Spleen (tissue), 11 donors: ENCODE data around the gene CFB. TPM values are rescaled to one million over a fixed set of nuclear protein-coding genes. Genes with fewer than 3 reads are reported as not detected.

ENCODE experiments used
- microRNA-seq, 3 donors: library from miRNA; unstranded; fragments of <30 nt; microRNA quantifications; one replicate each; pipeline versions ENCODE4 to v1.1.0, GENCODE V29; 2019 to 2020
- polyA plus RNA-seq, 3 donors: library from polyadenylated mRNA; stranded (reverse); fragments of 200-250 nt; gene quantifications; one replicate each; pipeline ENCODE4 v1.2.1, GENCODE V29; 2013
- small RNA-seq, 4 donors: library from RNA; depleted of rRNA; stranded (forward); fragments of <200 nt; gene quantifications; one replicate each; pipeline ENCODE3, GENCODE V24; 2016
- total RNA-seq, 7 donors: library from RNA; depleted of rRNA in 3 of 7; stranded (reverse); fragments of >200 nt in 3 of 7; fragmentation: NEBNext Ultra II Directional in 4 of 7; extraction: Animal tissue kit (Norgen Biotek cat#: 25700) in 4 of 7; gene quantifications; one replicate each; pipeline versions ENCODE4 v1.1.0 to v1.2.1, GENCODE V29; 2016 to 2021
- donor health status: healthy with polysubstance abuse.
- donor health status: DM: no; HTN: no; CAD: no; lungs with moderate emphysema.
- donor health status: DM: no; HTN: no; CAD: no.
- donor health status: Bipolar disorder and iron deficiency.
- donor health status: healthy.
- donor health status: DM: no; HTN: no; CAD: no.
- donor health status: DM: yes; HTN: yes; CAD: no.

Gene CFB
- total and polyA plus RNA-seq, 10 donors: 5.4 to 35.8 (median 22.6) TPM

Small RNAs within 50 kb of the gene (microRNA-seq; reads per million reads assigned to microRNA genes)
- 0 to 0.28 (median 0) reads per million in 3 donors for gene MIR1236

Small RNAs within 50 kb of the gene (small RNA-seq; reads per million reads assigned to genes)
- 0 reads per million in 4 donors for gene AL645922.1

Other genes starting within 250 kb of the CFB start
Only the 30 nearest of the 37 such genes appear.
- under 1 TPM in 2 of 7 donors, not detected in 5; 0.49 to 0.77 TPM for gene LY6G6C, start 224.3 kb upstream of the CFB start, total RNA-seq
- gene LY6G6C, start 224.3 kb upstream of the CFB start, polyA plus RNA-seq: not detected
- 10 to 100 TPM in 4 of 7 donors, 1 to 10 TPM in 3; 7.9 to 15.1 (median 10.6) TPM for gene MPIG6B, start 222.7 kb upstream of the CFB start, total RNA-seq
- gene MPIG6B, start 222.7 kb upstream of the CFB start, polyA plus RNA-seq: under 1 TPM; 0.46 to 0.61 (median 0.48) TPM
- gene DDAH2, start 216.8 kb upstream of the CFB start, total RNA-seq: 100 to 1,000 TPM in 1 of 7 donors, 10 to 100 TPM in 6; 63.0 to 116 (median 72.3) TPM
- gene DDAH2, start 216.8 kb upstream of the CFB start, polyA plus RNA-seq: 10 to 100 TPM; 67.1 to 84.7 (median 81.0) TPM
- 100 to 1,000 TPM; 296 to 392 (median 326) TPM for gene CLIC1, start 209.6 kb upstream of the CFB start, total RNA-seq
- 100 to 1,000 TPM; 321 to 447 (median 388) TPM for gene CLIC1, start 209.6 kb upstream of the CFB start, polyA plus RNA-seq
- gene MSH5, start 206.1 kb upstream of the CFB start, total RNA-seq: 10 to 100 TPM; 20.2 to 35.2 (median 27.6) TPM
- gene MSH5, start 206.1 kb upstream of the CFB start, polyA plus RNA-seq: 10 to 100 TPM; 11.2 to 26.7 (median 23.1) TPM
- 10 to 100 TPM in 1 of 7 donors, 1 to 10 TPM in 5, not detected in 1; 3.6 to 11.8 (median 5.3) TPM for gene SAPCD1, start 183.4 kb upstream of the CFB start, total RNA-seq
- gene SAPCD1, start 183.4 kb upstream of the CFB start, polyA plus RNA-seq: 10 to 100 TPM in 1 of 3 donors, 1 to 10 TPM in 2; 7.5 to 14.2 (median 8.3) TPM
- 1 to 10 TPM in 4 of 7 donors, under 1 TPM in 2, not detected in 1; 0.68 to 2.6 (median 1.3) TPM for gene VWA7, start 168.8 kb upstream of the CFB start, total RNA-seq
- 1 to 10 TPM in 1 of 3 donors, under 1 TPM in 2; 0.09 to 1.2 (median 0.11) TPM for gene VWA7, start 168.8 kb upstream of the CFB start, polyA plus RNA-seq
- gene VARS1, start 150.3 kb upstream of the CFB start, total RNA-seq: 10 to 100 TPM; 32.4 to 97.3 (median 62.5) TPM
- 10 to 100 TPM; 31.1 to 49.0 (median 38.3) TPM for gene VARS1, start 150.3 kb upstream of the CFB start, polyA plus RNA-seq
- 10 to 100 TPM; 35.9 to 54.4 (median 42.9) TPM for gene LSM2, start 139.1 kb upstream of the CFB start, total RNA-seq
- gene LSM2, start 139.1 kb upstream of the CFB start, polyA plus RNA-seq: 10 to 100 TPM; 74.5 to 98.9 (median 80.4) TPM
- gene HSPA1L, start 130.8 kb upstream of the CFB start, total RNA-seq: 1 to 10 TPM; 2.6 to 3.7 (median 3.1) TPM
- 1 to 10 TPM in 2 of 3 donors, under 1 TPM in 1; 0.93 to 1.9 (median 1.0) TPM for gene HSPA1L, start 130.8 kb upstream of the CFB start, polyA plus RNA-seq
- gene HSPA1A, start 130.6 kb upstream of the CFB start, total RNA-seq: 100 to 1,000 TPM in 6 of 7 donors, 10 to 100 TPM in 1; 97.7 to 384 (median 127) TPM
- 10 to 100 TPM; 16.4 to 58.5 (median 27.7) TPM for gene HSPA1A, start 130.6 kb upstream of the CFB start, polyA plus RNA-seq
- gene HSPA1B, start 118.4 kb upstream of the CFB start, total RNA-seq: 100 to 1,000 TPM in 1 of 7 donors, 10 to 100 TPM in 6; 40.4 to 372 (median 48.3) TPM
- gene HSPA1B, start 118.4 kb upstream of the CFB start, polyA plus RNA-seq: 10 to 100 TPM in 1 of 3 donors, 1 to 10 TPM in 2; 7.4 to 20.6 (median 8.7) TPM
- gene NEU1, start 83.3 kb upstream of the CFB start, total RNA-seq: 10 to 100 TPM; 28.6 to 60.7 (median 39.0) TPM
- 10 to 100 TPM; 14.0 to 22.6 (median 19.4) TPM for gene NEU1, start 83.3 kb upstream of the CFB start, polyA plus RNA-seq
- gene SLC44A4, start 67.1 kb upstream of the CFB start, total RNA-seq: 1 to 10 TPM; 1.0 to 5.9 (median 3.3) TPM
- gene SLC44A4, start 67.1 kb upstream of the CFB start, polyA plus RNA-seq: under 1 TPM; 0.20 to 0.83 (median 0.26) TPM
- gene EHMT2, start 48.4 kb upstream of the CFB start, total RNA-seq: 10 to 100 TPM; 38.6 to 60.7 (median 49.0) TPM
- 10 to 100 TPM; 36.5 to 66.1 (median 57.7) TPM for gene EHMT2, start 48.4 kb upstream of the CFB start, polyA plus RNA-seq
- gene ZBTB12, start 44.0 kb upstream of the CFB start, total RNA-seq: 1 to 10 TPM; 1.3 to 4.6 (median 4.2) TPM
- 1 to 10 TPM; 1.5 to 4.3 (median 2.4) TPM for gene ZBTB12, start 44.0 kb upstream of the CFB start, polyA plus RNA-seq
- 100 to 1,000 TPM in 2 of 7 donors, 10 to 100 TPM in 5; 62.5 to 173 (median 83.2) TPM for gene C2, start 18.4 kb upstream of the CFB start, total RNA-seq
- gene C2, start 18.4 kb upstream of the CFB start, polyA plus RNA-seq: 10 to 100 TPM; 17.2 to 28.4 (median 25.4) TPM
- 10 to 100 TPM; 37.4 to 50.7 (median 44.8) TPM for gene NELFE, start 12.9 kb downstream of the CFB start, total RNA-seq
- gene NELFE, start 12.9 kb downstream of the CFB start, polyA plus RNA-seq: 10 to 100 TPM; 35.0 to 47.1 (median 45.3) TPM
- gene SKIC2, start 13.1 kb downstream of the CFB start, total RNA-seq: 100 to 1,000 TPM in 1 of 7 donors, 10 to 100 TPM in 6; 52.1 to 102 (median 75.7) TPM
- 100 to 1,000 TPM in 2 of 3 donors, 10 to 100 TPM in 1; 61.8 to 107 (median 102) TPM for gene SKIC2, start 13.1 kb downstream of the CFB start, polyA plus RNA-seq
- gene DXO, start 26.0 kb downstream of the CFB start, total RNA-seq: 10 to 100 TPM; 21.0 to 34.3 (median 26.2) TPM
- gene DXO, start 26.0 kb downstream of the CFB start, polyA plus RNA-seq: 10 to 100 TPM; 19.1 to 28.1 (median 26.3) TPM
- gene C4A, start 36.0 kb downstream of the CFB start, total RNA-seq: 100 to 1,000 TPM; 101 to 332 (median 166) TPM
- 10 to 100 TPM; 50.1 to 58.3 (median 53.5) TPM for gene C4A, start 36.0 kb downstream of the CFB start, polyA plus RNA-seq
- 100 to 1,000 TPM in 5 of 7 donors, 10 to 100 TPM in 2; 88.6 to 308 (median 165) TPM for gene C4B, start 68.7 kb downstream of the CFB start, total RNA-seq
- gene C4B, start 68.7 kb downstream of the CFB start, polyA plus RNA-seq: 10 to 100 TPM; 57.8 to 66.9 (median 63.1) TPM
- gene CYP21A2, start 92.3 kb downstream of the CFB start, total RNA-seq: 10 to 100 TPM in 2 of 7 donors, 1 to 10 TPM in 5; 4.9 to 14.3 (median 7.1) TPM
- 1 to 10 TPM in 2 of 3 donors, under 1 TPM in 1; 0.97 to 2.4 (median 2.2) TPM for gene CYP21A2, start 92.3 kb downstream of the CFB start, polyA plus RNA-seq
- gene TNXB, start 163.2 kb downstream of the CFB start, total RNA-seq: 100 to 1,000 TPM in 2 of 7 donors, 10 to 100 TPM in 5; 37.6 to 117 (median 72.7) TPM
- 10 to 100 TPM; 13.7 to 39.3 (median 32.5) TPM for gene TNXB, start 163.2 kb downstream of the CFB start, polyA plus RNA-seq
- 100 to 1,000 TPM in 4 of 7 donors, 10 to 100 TPM in 3; 79.1 to 126 (median 101) TPM for gene ATF6B, start 182.2 kb downstream of the CFB start, total RNA-seq
- 10 to 100 TPM; 45.3 to 72.7 (median 46.2) TPM for gene ATF6B, start 182.2 kb downstream of the CFB start, polyA plus RNA-seq
- gene FKBPL, start 184.2 kb downstream of the CFB start, total RNA-seq: 1 to 10 TPM; 2.9 to 5.8 (median 4.3) TPM
- 1 to 10 TPM; 4.7 to 6.1 (median 6.0) TPM for gene FKBPL, start 184.2 kb downstream of the CFB start, polyA plus RNA-seq
- 1 to 10 TPM in 2 of 7 donors, under 1 TPM in 5; 0.28 to 1.7 (median 0.85) TPM for gene PRRT1, start 205.8 kb downstream of the CFB start, total RNA-seq
- gene PRRT1, start 205.8 kb downstream of the CFB start, polyA plus RNA-seq: 1 to 10 TPM; 1.1 to 2.3 (median 1.9) TPM
- gene PPT2, start 208.0 kb downstream of the CFB start, total RNA-seq: 10 to 100 TPM; 12.7 to 26.7 (median 19.2) TPM
- 1 to 10 TPM; 2.3 to 7.6 (median 3.7) TPM for gene PPT2, start 208.0 kb downstream of the CFB start, polyA plus RNA-seq
- 10 to 100 TPM in 3 of 7 donors, 1 to 10 TPM in 4; 4.4 to 17.4 (median 9.9) TPM for gene EGFL8, start 218.5 kb downstream of the CFB start, total RNA-seq
- gene EGFL8, start 218.5 kb downstream of the CFB start, polyA plus RNA-seq: 10 to 100 TPM in 2 of 3 donors, 1 to 10 TPM in 1; 6.8 to 32.8 (median 30.5) TPM
- gene AGPAT1, start 230.0 kb downstream of the CFB start, total RNA-seq: 10 to 100 TPM; 27.9 to 39.7 (median 35.6) TPM
- gene AGPAT1, start 230.0 kb downstream of the CFB start, polyA plus RNA-seq: 10 to 100 TPM; 13.6 to 23.3 (median 18.4) TPM